ENCODE results near the gene NAPG. TPM values are rescaled to one million over a fixed set of nuclear protein-coding genes. Genes with fewer than 3 reads are reported as not detected.

Gene NAPG
- total RNA-seq, 8 experiments from 2014 or later, result 31.9 to 67.9 (median 52.1) TPM

DNA sequence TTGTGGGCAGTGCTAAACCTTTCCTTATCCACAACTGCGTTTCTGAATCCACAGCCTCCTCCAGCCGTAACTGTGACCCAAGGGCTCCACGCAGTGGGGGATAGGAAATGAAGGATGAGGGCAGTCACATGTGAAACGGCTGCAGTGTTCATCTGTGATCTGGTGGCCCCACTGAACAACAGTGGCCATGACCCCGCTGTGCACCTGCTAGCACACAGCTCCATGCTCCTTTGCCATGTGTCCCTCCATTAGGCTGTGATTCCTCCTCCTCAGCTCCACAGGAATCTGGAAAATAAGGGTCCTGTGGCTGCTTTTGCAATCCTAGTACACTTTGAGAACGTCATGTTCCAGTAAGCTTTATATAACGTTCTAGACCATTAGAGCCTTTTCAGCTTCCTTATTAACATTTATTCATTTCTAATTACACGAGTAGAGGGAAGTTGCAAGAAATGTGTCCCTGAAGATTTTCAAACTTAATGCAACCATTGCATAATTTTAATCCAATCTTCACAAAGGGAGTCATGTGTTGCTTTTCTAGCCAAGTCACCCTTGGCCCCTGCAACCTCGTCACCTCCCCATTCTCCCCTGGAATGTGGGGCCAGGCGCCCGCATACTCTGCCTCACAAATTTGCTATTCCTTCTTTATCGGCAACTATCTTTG lies 7.1 kb upstream of the NAPG start:
- no peak overlapping the region for H3K27ac ChIP-seq
- H3K4me3 ChIP-seq, result no peak overlapping the region
- peak; percentile 36 to 97 (median 90) for ATAC-seq (replicated peaks in 6 of 8)
- H3K4me1 ChIP-seq (replicated peaks in 1 of 2), result peaks cover 11 to 17% of the 10 kb centered on the region in 2 donors
- WGBS, 10 experiments, result 0 to 78% (median 45%) methylated on average over 1 to 12 of the region's 12 CpGs
- in situ Hi-C loops (cut with MboI; ENCODE audit: low pct_unique_long_range_greater_than_20kb in 2 of 9, low sequenced_read_pairs in 9 of 9, unreplicated experiment in 9 of 9), result loop anchor here in 8 of 9 experiments (10.0 to 25.0 kb wide), 5 partner anchors 281 to 556 kb away; no protein-coding TSS in a partner anchor

DNA sequence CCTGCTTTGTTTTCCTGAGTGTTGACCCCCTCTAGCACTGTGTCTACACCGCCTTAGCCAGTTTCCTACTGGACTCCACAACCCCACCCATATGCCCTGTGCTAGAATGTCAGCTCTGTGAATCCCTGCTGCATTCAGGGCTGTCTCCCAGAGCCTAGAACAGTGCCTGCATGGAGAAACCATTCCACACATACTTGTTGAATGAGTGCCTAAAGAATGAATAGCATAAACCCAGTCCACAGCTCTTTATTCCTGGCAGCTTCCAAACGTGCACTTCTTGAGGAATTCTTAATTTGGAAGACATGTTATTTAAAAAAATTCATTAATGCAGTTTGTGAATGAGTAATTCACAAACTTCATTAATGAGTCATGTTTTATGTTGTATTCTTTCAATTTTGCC lies 6.5 kb upstream of the NAPG start:
- 0 to 100% (median 67%) methylated on average over 1 to 2 of the region's 2 CpGs; no CpG with 5 or more reads in 3 of the 10 experiments for WGBS, 10 experiments
- peaks cover 9 to 12% of the 10 kb centered on the region in 2 donors for H3K4me1 ChIP-seq (replicated peaks in 1 of 2)
- in situ Hi-C loops (cut with MboI; ENCODE audit: low pct_unique_long_range_greater_than_20kb in 2 of 9, low sequenced_read_pairs in 9 of 9, unreplicated experiment in 9 of 9), result loop anchor here in 8 of 9 experiments (10.0 to 25.0 kb wide), 5 partner anchors 282 to 557 kb away; no protein-coding TSS in a partner anchor
- H3K4me3 ChIP-seq, result no peak overlapping the region
- ATAC-seq (replicated peaks in 6 of 8), result peak in 2 of 8 experiments; percentile 13 to 36
- no peak overlapping the region for H3K27ac ChIP-seq

DNA sequence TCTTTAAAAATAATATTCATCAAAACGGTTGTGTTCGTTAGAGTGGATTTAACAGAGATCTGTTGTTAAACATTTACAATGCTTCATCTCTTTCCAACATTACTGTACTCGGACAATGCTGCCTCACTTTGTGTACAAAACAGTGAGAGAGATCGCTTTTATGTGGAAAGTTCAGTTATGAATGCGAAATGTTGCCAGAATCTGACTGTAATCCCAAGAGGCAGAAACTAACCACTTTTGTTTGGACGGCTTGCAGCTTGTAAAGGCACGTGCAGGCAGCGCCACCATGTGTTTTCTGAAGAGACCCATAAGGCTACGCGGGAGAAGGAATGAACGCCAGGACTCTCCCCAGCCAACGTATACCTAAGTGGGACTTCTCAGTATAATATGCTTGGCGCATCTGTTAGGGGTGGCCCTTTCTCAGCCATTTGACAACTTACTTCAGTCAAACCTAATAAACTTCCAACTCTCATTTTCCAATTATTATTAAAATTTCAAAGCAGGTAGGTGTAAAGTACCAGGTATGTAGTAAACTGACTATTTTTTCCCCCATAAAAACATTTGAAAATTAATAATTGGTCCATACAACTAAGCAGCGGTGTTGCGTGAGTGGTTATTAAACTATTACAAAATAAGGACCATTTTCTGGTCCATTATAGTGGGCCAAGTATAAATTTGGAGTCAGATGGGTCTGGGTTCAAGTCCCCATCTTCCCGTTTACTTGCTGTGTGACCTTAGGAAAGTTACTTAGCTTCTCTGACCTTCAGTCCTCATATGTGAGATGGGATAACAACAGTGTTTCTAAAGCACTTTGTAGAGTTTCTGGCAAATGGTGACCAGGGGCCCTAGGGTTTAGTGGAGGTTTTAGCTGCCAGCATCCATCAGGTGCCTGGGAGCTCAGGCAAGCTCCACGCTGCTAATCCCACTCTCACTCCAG lies 5.6 kb upstream of the NAPG start:
- 8 to 60% (median 39%) methylated on average over 3 to 16 of the region's 17 CpGs for WGBS, 10 experiments

DNA sequence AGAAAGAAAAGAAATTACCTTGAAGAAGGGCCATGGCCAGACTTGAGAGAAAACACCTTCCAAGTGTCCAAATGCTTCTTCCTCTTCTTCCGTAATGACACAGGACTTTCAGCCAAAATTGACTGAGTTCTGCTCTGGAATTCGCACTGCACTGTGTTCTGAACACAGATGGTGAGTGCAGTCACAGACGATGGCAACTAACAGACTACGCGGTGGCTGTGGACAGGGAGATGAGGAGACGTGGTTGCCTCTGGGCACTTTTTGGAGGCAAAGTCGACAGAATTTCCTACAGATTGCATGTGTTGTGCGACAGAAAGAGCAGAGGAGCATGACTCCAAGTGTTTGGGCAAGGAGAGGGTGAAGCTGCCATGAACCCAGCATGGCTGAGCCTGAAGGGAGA lies 4.3 kb upstream of the NAPG start:
- in situ Hi-C loops (cut with MboI; ENCODE audit: low pct_unique_long_range_greater_than_20kb in 2 of 9, low sequenced_read_pairs in 9 of 9, unreplicated experiment in 9 of 9), result loop anchor here in 6 of 9 experiments (10.0 to 25.0 kb wide), 4 partner anchors 284 to 559 kb away; no protein-coding TSS in a partner anchor
- no peak overlapping the region for H3K27ac ChIP-seq
- peaks cover 9 to 10% of the 10 kb centered on the region in 2 donors for H3K4me1 ChIP-seq (replicated peaks in 1 of 2)
- WGBS, 10 experiments, result 60 to 96% (median 75%) methylated on average over 1 to 8 of the region's 8 CpGs; no CpG with 5 or more reads in 2 of the 10 experiments
- H3K4me3 ChIP-seq, result no peak overlapping the region
- ATAC-seq (replicated peaks in 6 of 8), result no peak

More for the DNA sequence above, 5.6 kb upstream of the NAPG start:
- Histone ChIP-seq H3K4me3 (no peak overlapping the region), H3K4me1 (replicated peaks in 1 of 2) (peaks cover 9 to 10% of the 10 kb centered on the region in 2 donors), H3K27ac (no peak overlapping the region)
- in situ Hi-C loops (cut with MboI; ENCODE audit: low pct_unique_long_range_greater_than_20kb in 2 of 9, low sequenced_read_pairs in 9 of 9, unreplicated experiment in 9 of 9), result loop anchor here (10.0 to 25.0 kb wide), 5 partner anchors 283 to 558 kb away; no protein-coding TSS in a partner anchor
- ATAC-seq (replicated peaks in 6 of 8), result peak; percentile 80 to 98 (median 88)

DNA sequence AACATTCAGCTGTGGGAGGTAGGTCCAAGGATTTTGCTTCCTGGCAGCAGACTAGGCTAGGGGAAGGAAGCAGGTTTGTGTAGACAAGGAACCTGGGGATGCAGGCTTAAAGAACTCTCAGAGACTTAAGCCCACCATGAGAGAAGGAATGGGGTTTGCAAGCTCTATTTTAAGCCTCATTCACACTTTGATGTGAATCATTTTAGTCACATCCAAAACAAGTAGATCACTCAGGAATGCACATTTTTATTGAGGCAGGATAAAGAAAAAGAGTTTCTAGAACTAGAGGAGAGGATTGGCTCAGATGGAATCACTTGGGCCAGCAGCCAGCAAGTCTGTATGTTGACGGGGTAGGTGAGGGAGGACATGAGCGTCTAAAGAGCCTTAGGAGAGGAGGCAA lies 3.3 kb upstream of the NAPG start:
- Histone ChIP-seq H3K4me3 (no peak overlapping the region), H3K27ac (no peak overlapping the region), H3K4me1 (replicated peaks in 1 of 2) (peaks cover 15 to 16% of the 10 kb centered on the region in 2 donors)
- in situ Hi-C loops (cut with MboI; ENCODE audit: low pct_unique_long_range_greater_than_20kb in 2 of 9, low sequenced_read_pairs in 9 of 9, unreplicated experiment in 9 of 9), result loop anchor here in 6 of 9 experiments (10.0 to 25.0 kb wide), 4 partner anchors 285 to 560 kb away; no protein-coding TSS in a partner anchor
- WGBS, 10 experiments, result 20 to 100% (median 100%) methylated on average over 1 to 2 of the region's 2 CpGs; no CpG with 5 or more reads in 3 of the 10 experiments
- ATAC-seq (replicated peaks in 6 of 8), result no peak

DNA sequence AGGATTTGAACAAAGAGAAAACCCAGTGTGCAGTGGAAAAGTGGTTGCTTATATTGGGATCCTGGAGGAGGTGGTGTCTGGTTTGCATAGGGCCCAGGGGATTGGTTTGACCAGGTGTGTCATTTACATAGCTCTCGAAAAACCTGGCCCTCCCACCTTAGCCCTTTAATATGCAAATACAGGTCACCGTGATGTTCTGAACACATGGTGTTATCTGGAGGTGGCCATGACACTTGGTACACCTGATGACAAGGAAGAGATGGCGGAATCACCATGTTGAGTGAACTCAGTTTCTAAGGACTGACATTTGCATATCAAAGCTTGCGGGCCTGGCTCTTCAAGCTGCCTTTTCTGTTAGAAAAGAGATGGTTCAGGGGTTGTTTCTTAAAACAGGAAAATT lies 2.3 kb upstream of the NAPG start:
- in situ Hi-C loops (cut with MboI; ENCODE audit: low pct_unique_long_range_greater_than_20kb in 2 of 9, low sequenced_read_pairs in 9 of 9, unreplicated experiment in 9 of 9), result loop anchor here in 6 of 9 experiments (10.0 to 25.0 kb wide), 4 partner anchors 286 to 561 kb away; no protein-coding TSS in a partner anchor
- 57 to 92% (median 81%) methylated on average over 1 to 4 of the region's 4 CpGs; no CpG with 5 or more reads in 1 of the 10 experiments for WGBS, 10 experiments
- ATAC-seq (replicated peaks in 6 of 8), result no peak

DNA sequence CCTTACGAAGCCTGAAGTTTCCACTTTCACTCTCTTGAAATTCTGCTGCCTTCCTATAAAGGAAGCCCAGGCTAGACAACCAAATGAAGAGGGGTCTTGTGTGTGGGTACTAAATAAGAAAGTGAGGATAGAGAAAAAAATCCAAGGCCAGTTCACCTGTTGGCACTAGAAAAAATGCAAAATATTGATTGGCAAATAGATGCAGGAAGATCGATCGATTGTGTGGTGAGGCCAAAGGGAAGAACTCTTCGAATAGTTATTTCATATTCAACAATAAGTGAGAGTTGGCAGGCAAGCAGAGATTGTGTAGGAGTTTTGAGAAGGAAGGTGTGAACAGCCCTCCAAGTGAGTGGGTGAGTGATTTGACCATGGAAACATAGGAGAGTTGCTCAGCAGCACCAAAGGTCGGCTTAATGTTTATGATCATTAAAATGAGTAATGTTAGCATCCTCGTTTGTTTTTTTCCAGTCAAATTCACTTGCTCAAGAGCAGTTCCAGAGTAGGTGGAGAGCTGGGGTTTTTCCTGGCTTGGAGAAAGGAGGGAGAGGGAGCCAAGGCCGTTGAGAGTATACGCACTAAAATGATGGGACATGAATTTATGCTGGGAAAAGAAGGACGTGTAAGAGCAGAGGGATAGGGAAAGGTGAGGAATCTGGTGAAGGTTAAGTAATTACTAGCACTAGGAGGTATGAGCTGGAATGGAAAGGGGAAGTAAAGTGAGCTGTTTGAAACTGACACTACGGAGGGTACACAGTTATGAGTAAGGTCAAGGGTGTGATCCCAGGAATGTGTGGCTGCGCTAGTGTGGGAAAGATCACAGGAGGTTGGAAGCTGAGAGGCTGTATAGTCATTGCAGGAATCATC lies 1.1 kb upstream of the NAPG start:
- H3K4me1 ChIP-seq (replicated peaks in 1 of 2), result peaks cover 6 to 9% of the 10 kb centered on the region in 2 donors
- H3K27ac ChIP-seq, result no peak overlapping the region
- ATAC-seq (replicated peaks in 6 of 8), result no peak
- no peak overlapping the region for H3K4me3 ChIP-seq
- 41 to 100% (median 83%) methylated on average over 1 to 11 of the region's 11 CpGs for WGBS, 10 experiments
- in situ Hi-C loops (cut with MboI; ENCODE audit: low pct_unique_long_range_greater_than_20kb in 2 of 9, low sequenced_read_pairs in 9 of 9, unreplicated experiment in 9 of 9), result loop anchor here in 6 of 9 experiments (10.0 to 25.0 kb wide), 4 partner anchors 287 to 562 kb away; no protein-coding TSS in a partner anchor

More for the DNA sequence above, 2.3 kb upstream of the NAPG start:
- Histone ChIP-seq H3K4me3 (no peak overlapping the region), H3K27ac (no peak overlapping the region), H3K4me1 (replicated peaks in 1 of 2) (peaks cover 9 to 12% of the 10 kb centered on the region in 2 donors)

DNA sequence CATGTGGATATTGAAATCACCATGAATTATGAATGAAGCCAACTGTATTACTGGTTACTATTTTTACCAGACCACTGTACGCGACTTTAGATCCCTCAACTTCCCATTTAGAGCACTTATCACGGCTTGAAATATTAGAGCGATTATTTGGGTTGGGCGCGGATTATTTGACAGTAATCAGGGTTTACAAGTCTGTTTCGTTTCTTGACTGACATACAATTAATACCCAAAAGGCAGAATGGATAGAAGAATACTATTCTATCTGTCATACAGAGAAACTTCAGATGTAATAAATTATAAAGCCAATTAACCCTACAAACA lies 496 bp upstream of the NAPG start:
- ATAC-seq (replicated peaks in 6 of 8), result no peak
- 0 to 88% (median 76%) methylated on average over 1 to 7 of the region's 7 CpGs for WGBS, 10 experiments
- peak overlapping the region; percentile 69 to 89 (median 76) for H3K4me3 ChIP-seq
- peaks cover 6 to 9% of the 10 kb centered on the region in 2 donors for H3K4me1 ChIP-seq (replicated peaks in 1 of 2)
- no peak overlapping the region for H3K27ac ChIP-seq
- in situ Hi-C loops (cut with MboI; ENCODE audit: low pct_unique_long_range_greater_than_20kb in 2 of 9, low sequenced_read_pairs in 9 of 9, unreplicated experiment in 9 of 9), result loop anchor here in 1 of 9 experiments (10.0 kb wide), 1 partner anchor 551 kb away; no protein-coding TSS in a partner anchor

DNA sequence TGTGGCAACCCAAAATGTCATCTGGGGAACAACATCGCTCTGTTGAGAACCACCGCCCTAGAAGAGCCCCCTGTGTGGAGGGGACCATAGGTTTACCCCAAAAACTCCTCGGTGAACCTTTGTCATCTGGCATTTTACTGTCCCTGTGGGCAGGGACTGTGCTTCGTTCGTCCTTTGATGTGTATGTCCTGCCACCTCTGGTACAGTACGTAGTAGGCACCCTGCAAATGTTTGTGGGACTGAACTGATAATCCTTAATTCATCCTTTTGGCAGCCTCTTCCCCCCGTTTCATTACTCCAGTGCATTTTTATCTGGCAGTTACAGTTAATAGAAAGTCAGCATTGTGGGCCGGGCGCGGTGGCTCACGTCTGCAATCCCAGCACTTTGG lies 728 bp downstream of the NAPG start:
- peak overlapping the region; percentile 88 to 91 for H3K27ac ChIP-seq
- peak; percentile 4 to 17 (median 7) for ATAC-seq (replicated peaks in 6 of 8)
- WGBS, 10 experiments, result 0 to 8% (median 3%) methylated on average over 1 to 6 of the region's 11 CpGs; no CpG with 5 or more reads in 5 of the 10 experiments

DNA sequence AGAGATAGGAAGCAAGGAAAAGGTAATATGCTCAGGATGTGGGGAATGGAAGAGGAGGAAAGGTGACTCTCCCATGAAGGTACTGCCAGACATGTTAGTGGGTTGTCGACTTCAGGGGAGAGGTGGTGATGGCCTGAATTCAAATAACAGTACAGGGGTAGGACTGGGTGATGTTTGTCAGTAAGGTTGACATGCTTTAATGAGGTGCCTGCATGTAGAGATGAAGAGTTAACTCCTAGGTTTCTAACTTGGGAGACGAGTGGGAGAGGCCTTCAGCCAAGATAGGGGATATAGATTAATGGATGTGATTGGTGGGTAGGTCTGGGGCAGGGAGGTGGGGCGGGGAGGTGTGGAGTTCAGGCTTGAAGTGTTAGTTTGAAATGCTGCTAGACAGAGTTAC lies 2.6 kb downstream of the NAPG start:
- H3K4me3 ChIP-seq, result no peak overlapping the region
- ATAC-seq (replicated peaks in 6 of 8), result no peak
- 0 to 100% (median 97%) methylated on average over 1 to 3 of the region's 3 CpGs; no CpG with 5 or more reads in 6 of the 10 experiments for WGBS, 10 experiments
- no peak overlapping the region for H3K27ac ChIP-seq
- in situ Hi-C loops (cut with MboI; ENCODE audit: low pct_unique_long_range_greater_than_20kb in 2 of 9, low sequenced_read_pairs in 9 of 9, unreplicated experiment in 9 of 9), result loop anchor here in 1 of 9 experiments (10.0 kb wide), 1 partner anchor 554 kb away; no protein-coding TSS in a partner anchor
- H3K4me1 ChIP-seq (replicated peaks in 1 of 2), result peaks cover 6 to 9% of the 10 kb centered on the region in 2 donors

More for the DNA sequence above, 728 bp downstream of the NAPG start:
- in situ Hi-C loops (cut with MboI; ENCODE audit: low pct_unique_long_range_greater_than_20kb in 2 of 9, low sequenced_read_pairs in 9 of 9, unreplicated experiment in 9 of 9), result loop anchor here in 1 of 9 experiments (10.0 kb wide), 1 partner anchor 552 kb away; no protein-coding TSS in a partner anchor
- Histone ChIP-seq H3K4me3 (peak overlapping the region; percentile 69 to 89 (median 76)), H3K4me1 (replicated peaks in 1 of 2) (peaks cover 6 to 9% of the 10 kb centered on the region in 2 donors)

DNA sequence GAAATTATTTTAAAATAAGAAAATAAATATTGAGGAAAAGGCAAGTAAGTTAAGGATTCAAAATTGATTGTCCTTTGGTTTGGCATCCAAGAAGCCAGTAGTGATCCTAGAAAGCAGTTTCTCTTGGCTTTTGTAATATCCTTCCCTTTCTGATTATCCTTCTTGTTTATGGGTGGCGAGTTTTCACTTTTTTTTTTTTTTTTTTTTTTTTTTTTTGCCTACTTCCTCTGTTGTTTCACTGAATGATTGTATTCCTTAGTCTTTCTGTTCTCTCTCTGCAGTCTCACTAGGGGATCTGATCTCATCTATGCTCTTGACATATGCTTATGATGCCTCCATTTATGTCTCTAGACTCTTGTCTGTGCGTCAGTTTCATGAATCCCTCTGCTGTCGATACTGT lies 4.2 kb downstream of the NAPG start:
- 64 to 100% (median 96%) methylated on average over 1 to 3 of the region's 3 CpGs for WGBS, 10 experiments
- in situ Hi-C loops (cut with MboI; ENCODE audit: low pct_unique_long_range_greater_than_20kb in 2 of 9, low sequenced_read_pairs in 9 of 9, unreplicated experiment in 9 of 9), result no loop called here
- Histone ChIP-seq H3K4me3 (no peak overlapping the region), H3K27ac (no peak overlapping the region), H3K4me1 (replicated peaks in 1 of 2) (peaks cover 6 to 9% of the 10 kb centered on the region in 2 donors)
- no peak for ATAC-seq (replicated peaks in 6 of 8)

DNA sequence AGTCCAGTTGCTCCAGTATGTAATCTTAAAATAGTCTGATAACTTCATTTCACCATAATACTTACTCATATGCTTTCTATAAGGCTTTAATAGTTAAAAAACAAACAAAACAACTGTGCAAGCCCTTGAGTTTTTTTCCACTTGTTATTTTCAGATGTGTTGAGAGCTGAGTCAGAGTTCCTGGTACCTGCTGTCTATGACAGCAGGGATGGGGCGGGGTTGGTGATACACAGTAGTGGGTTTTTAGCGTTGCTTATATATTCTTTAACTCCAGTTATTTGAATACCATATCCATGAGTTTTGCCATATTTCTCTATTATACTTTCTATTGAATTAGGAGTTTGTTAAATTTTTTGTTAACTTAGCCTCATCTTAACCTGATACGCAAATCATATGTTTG lies 5.0 kb downstream of the NAPG start:
- ATAC-seq (replicated peaks in 6 of 8), result no peak
- Histone ChIP-seq H3K27ac (no peak overlapping the region), H3K4me1 (replicated peaks in 1 of 2) (peaks cover 6 to 9% of the 10 kb centered on the region in 2 donors), H3K4me3 (no peak overlapping the region)
- 83 to 100% (median 93%) methylated on average over 1 to 3 of the region's 3 CpGs for WGBS, 10 experiments
- in situ Hi-C loops (cut with MboI; ENCODE audit: low pct_unique_long_range_greater_than_20kb in 2 of 9, low sequenced_read_pairs in 9 of 9, unreplicated experiment in 9 of 9), result no loop called here

Data from motor neuron (in vitro differentiated cells).